SK-N-MC (cell line): ENCODE data around the gene MOV10L1.
A peak's percentile ranks its signal among the peaks of the same experiment; 100 is the strongest.
"Not testable (repeated sequence)": the region's sequence is repeated elsewhere in the genome, so short reads cannot be mapped to it uniquely, and the experiment has no call there.

ENCODE experiments used
- DNase-seq: peaks from one replicate; pipeline ENCODE4 v3.0.0-alpha.2; 2011; ENCODE audit warnings: low read depth, low spot score
- H3K27ac ChIP-seq: fragments of 200-600 bp; sonication (generic); 2 replicates; pipeline ENCODE4 v1.5.1; 2016; ENCODE audit warnings: mixed run types
- H3K36me3 ChIP-seq: fragments of 200-600 bp; sonication (generic); 2 replicates; pipeline ENCODE4 v1.6.1; 2017; ENCODE audit warnings: antibody characterized with exemption, low read length, mixed read lengths; ENCODE audit not compliant: insufficient read depth
- H3K4me3 ChIP-seq: fragments of 200-600 bp; sonication (generic); 2 replicates; pipeline ENCODE4 v1.5.1; 2016
- H3K9ac ChIP-seq: fragments of 200-600 bp; sonication (generic); 2 replicates; pipeline ENCODE4 v1.8.0; 2017; ENCODE audit warnings: mixed run types, mixed read lengths; ENCODE audit not compliant: insufficient read length
- H3K9me3 ChIP-seq: fragments of 200-600 bp; sonication (generic); 2 replicates; pipeline ENCODE4 v1.6.1; 2017; ENCODE audit warnings: low read depth, mild to moderate bottlenecking, antibody characterized with exemption, low read length, moderate library complexity, mixed read lengths
- EZH2 ChIP-seq: fragments of 200-600 bp; sonication (generic); IDR thresholded peaks from one replicate; pipeline ENCODE4 v1.6.1; 2017; ENCODE audit warnings: antibody characterized with exemption
- FOXP2 ChIP-seq: optimal IDR thresholded peaks from 2 replicates; pipeline ENCODE3; 2011; ENCODE audit warnings: mild to moderate bottlenecking, moderate library complexity; ENCODE audit not compliant: insufficient read depth; ENCODE audit errors: extremely low read length, control extremely low read depth
- POLR2AphosphoS5 ChIP-seq: IDR thresholded peaks from 2 replicates; pipeline ENCODE4 v1.6.1; 2012; ENCODE audit warnings: mild to moderate bottlenecking, low read depth, low read length, borderline replicate concordance

MOV10L1 gene

DNA sequence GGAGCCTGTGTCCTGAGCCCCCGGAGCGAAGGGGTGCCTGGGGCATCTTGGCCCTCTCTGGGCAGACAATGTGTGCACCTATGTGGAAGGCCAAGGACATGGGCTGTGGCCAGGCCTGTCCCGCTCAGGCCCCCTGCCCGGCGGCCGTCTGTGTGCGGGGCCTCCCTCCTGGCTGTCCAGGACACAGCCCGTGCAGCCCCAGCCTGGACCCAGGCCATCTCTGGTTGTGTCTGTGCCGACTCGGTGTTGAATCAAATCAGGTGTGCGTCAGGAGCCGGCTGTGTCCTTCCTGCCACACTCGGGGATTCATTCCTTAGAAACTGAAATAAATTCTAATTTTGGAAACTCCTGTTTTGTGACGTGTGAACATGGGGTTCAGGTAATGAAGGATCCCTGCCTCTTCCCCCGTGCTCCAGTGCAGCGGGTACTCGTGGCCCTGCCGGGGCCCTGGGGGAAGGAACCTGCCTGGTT, 109.5 kb downstream of the MOV10L1 start:
- DNase-seq = no peak
- TF ChIP-seq POLR2AphosphoS5 = no peak
- TF ChIP-seq EZH2 = no peak
- no peak for TF ChIP-seq FOXP2
- no peak overlapping the region for H3K4me3 ChIP-seq
- peaks cover 6% of the 10 kb centered on the region; the same call in 1 of the 2 replicates for H3K9me3 ChIP-seq
- peak overlapping the region; percentile 13; the same call in 1 of the 2 replicates for H3K27ac ChIP-seq
- H3K36me3 ChIP-seq = peaks cover 25% of the 10 kb centered on the region
- H3K9ac ChIP-seq = no peak overlapping the region

DNA sequence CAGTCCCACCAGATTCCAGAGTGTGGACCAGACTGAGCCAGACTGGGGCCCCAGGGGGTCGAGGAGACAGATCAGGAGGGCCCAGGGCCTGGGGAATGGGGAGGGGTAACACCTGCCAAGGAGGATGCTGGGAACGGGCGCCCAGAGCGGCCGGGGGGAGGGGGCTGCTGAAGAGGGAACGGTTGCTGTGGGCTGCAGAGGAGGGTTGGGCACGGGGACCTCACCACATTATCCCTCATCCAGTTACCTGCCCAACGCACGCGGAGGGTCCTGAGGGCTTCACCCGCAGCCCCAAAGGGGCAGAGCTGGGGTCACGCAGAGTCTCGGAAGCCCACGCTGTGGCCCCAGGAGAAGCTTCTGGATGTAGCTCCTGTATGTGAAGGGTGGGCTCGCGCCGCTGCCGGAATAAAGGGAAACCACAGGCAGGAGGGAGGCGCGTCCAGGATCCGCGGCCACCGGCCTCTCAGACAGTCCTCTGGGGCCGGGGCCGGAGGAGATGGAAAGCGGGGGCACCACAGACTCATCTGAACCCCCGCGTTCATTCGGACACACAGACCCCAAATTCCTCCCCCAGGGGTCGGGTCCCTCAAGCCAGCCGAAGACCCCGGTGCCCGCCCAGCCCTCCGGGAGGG, 110.1 kb downstream of the MOV10L1 start:
- Histone ChIP-seq H3K9me3 (peaks cover 6% of the 10 kb centered on the region; the same call in 1 of the 2 replicates), H3K36me3 (peaks cover 19% of the 10 kb centered on the region), H3K4me3 (peak overlapping the region; percentile 83), H3K9ac (peak overlapping the region; percentile 72), H3K27ac (no peak overlapping the region)
- TF ChIP-seq POLR2AphosphoS5 (0 out of 2 replicates have a peak, but pooled peaks have one; percentile 31), EZH2 (no peak)
- no peak for DNase-seq

DNA sequence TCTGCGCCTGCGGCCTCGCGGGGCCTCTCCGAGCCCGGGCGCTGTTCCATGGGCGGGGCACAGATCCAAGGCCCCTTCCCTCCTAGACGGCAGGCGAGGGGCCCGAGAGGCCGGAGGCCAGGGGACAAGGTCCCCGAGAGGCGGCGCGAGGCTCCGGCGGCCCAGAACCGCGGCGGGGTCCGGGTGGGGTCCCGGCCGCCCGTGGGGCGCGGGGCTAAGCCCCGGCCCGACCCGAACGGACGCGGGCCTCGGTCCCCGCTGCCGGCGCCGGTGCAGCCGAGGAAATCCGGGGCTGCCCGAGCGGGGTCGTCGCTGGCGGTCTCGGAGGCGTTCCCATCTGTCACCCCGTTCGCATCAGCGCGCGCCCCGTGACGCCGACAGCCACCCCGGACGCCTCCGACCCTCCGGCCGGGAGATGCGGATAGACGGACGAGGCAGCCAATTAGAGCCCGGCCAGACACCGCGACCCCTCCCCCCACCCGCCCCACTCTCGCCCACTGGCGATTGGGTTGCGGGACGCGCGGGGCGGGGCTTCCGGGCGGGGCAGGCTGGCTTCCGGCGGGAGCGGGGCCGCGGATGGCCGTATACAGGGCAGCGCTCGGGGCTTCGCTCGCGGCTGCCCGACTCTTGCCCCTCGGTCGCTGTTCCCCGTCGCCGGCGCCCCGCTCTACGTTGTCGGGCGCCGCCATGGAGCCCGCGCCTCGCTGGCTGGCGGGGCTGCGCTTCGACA, 110.8 kb downstream of the MOV10L1 start, which contains the start of gene SELENOO:
SELENOO (plus strand) TSS at position 551 of the 730 bp plus-strand sequence; CDS start at position 577, 26 bp downstream.
- peaks cover 18% of the 10 kb centered on the region for H3K36me3 ChIP-seq
- TF ChIP-seq FOXP2 = no peak
- no peak for TF ChIP-seq EZH2
- peak; percentile 28; the same call in 1 of the 2 replicates for TF ChIP-seq POLR2AphosphoS5
- H3K4me3 ChIP-seq = peak within 1 kb of the TSS; percentile 83
- no peak within 1 kb of the TSS for H3K27ac ChIP-seq
- peak within 1 kb of the TSS; percentile 72 for H3K9ac ChIP-seq
- peaks cover 6% of the 10 kb centered on the region; the same call in 1 of the 2 replicates for H3K9me3 ChIP-seq
- no peak for DNase-seq

DNA sequence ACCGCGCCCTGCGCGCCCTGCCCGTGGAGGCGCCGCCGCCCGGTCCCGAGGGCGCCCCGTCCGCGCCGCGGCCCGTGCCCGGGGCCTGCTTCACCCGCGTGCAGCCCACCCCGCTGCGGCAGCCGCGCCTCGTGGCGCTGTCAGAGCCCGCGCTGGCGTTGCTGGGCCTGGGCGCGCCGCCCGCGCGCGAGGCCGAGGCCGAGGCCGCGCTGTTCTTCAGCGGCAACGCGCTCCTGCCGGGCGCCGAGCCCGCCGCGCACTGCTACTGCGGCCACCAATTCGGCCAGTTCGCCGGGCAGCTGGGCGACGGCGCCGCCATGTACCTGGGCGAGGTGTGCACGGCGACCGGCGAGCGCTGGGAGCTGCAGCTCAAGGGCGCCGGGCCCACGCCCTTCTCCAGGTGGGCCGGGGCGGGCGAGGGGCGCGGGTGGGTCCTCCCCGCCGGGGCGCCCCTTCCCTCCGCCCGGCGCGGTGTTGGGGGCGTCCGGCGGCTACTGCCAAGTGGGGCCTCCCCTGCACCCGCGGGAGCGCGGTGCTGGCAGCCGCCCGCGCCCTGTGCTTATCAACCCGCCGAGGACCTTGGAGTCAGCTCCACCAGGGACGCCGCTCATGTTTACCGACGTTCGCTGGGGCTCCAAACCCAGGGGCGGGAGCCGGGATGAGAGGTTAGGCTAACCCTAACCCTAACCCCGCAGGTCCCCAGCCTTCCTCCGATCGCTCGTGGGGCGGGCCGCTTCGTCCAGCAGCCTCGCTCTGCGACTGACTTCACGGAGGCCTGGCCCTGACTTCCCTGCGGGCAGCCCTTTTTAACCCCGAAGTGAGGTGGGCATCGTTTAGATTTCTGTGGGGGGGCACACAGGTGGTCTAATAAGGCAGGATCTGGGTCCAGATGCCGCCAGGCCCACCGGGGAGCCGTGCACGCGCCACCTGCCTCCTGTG, 111.7 kb downstream of the MOV10L1 start:
- Histone ChIP-seq H3K9ac (peak overlapping the region; percentile 56), H3K4me3 (peak overlapping the region; percentile 83), H3K36me3 (peaks cover 23% of the 10 kb centered on the region), H3K27ac (no peak overlapping the region), H3K9me3 (peaks cover 6% of the 10 kb centered on the region; the same call in 1 of the 2 replicates)
- no peak for DNase-seq
- TF ChIP-seq FOXP2 = no peak
- TF ChIP-seq POLR2AphosphoS5 = no peak
- no peak for TF ChIP-seq EZH2

DNA sequence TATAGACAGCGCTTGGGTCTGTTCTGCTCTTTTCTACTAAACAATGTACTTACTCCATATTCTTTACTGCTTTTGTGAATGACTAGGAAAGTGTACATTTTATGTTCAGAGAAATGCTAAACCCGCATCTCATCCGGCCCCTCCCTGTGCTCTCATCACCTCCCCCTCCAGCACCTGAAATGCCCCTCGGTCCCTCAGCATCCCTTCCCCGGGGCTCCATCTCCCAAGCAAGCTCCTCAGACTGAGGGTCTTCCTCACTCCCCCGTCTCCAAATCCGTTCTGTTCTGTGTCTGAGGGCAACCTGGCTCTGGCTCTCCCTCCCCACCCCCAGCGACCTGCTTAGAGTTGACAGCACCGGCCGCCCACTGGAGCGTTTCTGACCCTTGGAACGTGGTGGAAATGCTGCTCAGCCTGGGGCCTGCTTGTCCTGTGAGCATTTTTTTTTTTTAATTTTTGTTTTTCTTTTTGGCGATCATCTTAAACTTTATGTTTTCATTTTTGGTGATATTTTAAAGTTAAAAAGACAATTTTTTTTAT, 112.4 kb downstream of the MOV10L1 start:
- Histone ChIP-seq H3K36me3 (peaks cover 24% of the 10 kb centered on the region), H3K4me3 (peak overlapping the region; percentile 73), H3K27ac (no peak overlapping the region), H3K9me3 (peaks cover 6% of the 10 kb centered on the region; the same call in 1 of the 2 replicates), H3K9ac (peak overlapping the region; percentile 56)
- DNase-seq = no peak
- no peak for TF ChIP-seq FOXP2
- no peak for TF ChIP-seq POLR2AphosphoS5
- no peak for TF ChIP-seq EZH2

DNA sequence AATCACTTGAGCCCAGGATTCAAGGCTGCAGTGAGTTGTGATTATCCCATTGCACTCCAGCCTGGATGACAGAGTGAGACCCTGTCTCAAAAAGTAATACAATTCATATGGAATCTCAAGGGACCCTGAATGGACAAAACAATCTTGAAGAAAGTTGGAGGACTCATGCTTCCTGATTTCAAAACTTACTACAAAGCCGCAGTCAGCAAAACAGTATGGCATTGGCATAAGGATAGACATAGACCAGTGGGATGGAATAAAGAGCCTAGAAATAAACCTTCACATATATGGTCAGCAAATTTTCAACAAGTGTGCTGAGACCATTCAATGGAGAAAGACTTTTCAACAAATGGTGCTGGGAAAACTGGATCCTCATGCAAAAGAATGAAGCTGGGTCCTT, 113.5 kb downstream of the MOV10L1 start:
- no peak for DNase-seq
- Histone ChIP-seq H3K36me3 (peaks cover 31% of the 10 kb centered on the region), H3K27ac (no peak overlapping the region), H3K9ac (no peak overlapping the region), H3K9me3 (peaks cover 6% of the 10 kb centered on the region; the same call in 1 of the 2 replicates), H3K4me3 (no peak overlapping the region)
- TF ChIP-seq POLR2AphosphoS5 (no peak), FOXP2 (no peak), EZH2 (no peak)

DNA sequence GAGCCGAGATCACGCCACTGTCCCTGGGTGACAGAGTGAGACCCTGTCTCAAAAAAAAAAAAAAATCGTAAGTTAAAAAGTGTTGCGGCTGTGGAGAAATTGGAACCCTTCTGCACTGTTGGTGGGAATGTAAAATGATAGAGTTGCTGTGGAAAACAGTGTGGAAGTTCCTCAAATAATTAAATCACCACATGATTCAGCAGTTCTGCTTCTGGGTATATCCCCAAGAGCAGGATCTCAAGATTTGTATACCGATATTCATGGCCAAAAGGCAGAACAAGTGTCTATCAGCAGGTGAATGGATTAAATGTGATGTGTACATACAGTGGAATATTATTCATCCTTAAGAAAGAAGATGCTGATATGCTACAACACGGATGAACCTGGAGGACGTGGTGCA, 114.8 kb downstream of the MOV10L1 start:
- Histone ChIP-seq H3K27ac (peak overlapping the region; percentile 50; the same call in 1 of the 2 replicates), H3K9ac (no peak overlapping the region), H3K4me3 (no peak overlapping the region), H3K36me3 (peaks cover 31% of the 10 kb centered on the region), H3K9me3 (peaks cover 6% of the 10 kb centered on the region; the same call in 1 of the 2 replicates)
- DNase-seq = no peak
- TF ChIP-seq FOXP2 (no peak), EZH2 (no peak), POLR2AphosphoS5 (no peak)

DNA sequence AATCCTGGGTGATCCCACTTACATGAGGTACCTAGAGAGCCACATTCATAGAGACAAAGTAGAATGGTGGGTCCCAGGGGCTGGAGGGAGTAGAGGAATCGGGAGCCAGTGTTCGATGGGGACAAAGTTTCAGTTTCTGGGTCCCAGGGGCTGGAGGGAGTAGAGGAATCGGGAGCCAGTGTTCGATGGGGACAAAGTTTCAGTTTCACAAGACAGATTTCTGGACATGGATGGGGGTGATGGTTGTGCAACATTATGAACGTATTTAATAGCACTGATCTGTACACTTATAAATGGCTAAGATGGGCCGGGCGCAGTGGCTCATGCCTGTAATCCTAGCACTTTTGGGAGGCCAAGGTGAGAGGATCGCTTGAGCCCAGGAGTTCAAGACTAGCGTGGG, 115.2 kb downstream of the MOV10L1 start:
- Histone ChIP-seq H3K36me3 (peaks cover 32% of the 10 kb centered on the region), H3K27ac (peak overlapping the region; percentile 50; the same call in 1 of the 2 replicates)
- not testable (repeated sequence) for H3K9me3 ChIP-seq, H3K9ac ChIP-seq, H3K4me3 ChIP-seq, DNase-seq
